Liver (tissue), 9 donors: ENCODE results near the gene SOX4. TPM values are rescaled to one million over a fixed set of nuclear protein-coding genes. Genes with fewer than 3 reads are reported as not detected.

Experiments used
- DNase-seq: peaks from one replicate; pipeline ENCODE4 v3.0.0-alpha.2; 2017; ENCODE audit warnings: low spot score
- H3K27ac ChIP-seq, 2 donors: one replicate each; pipeline ENCODE4 v1.7.0; 2013; ENCODE audit warnings: inconsistent platforms in 2 of 2, low read length in 2 of 2, control low read depth in 1 of 2, low read depth in 1 of 2, mild to moderate bottlenecking in 1 of 2
- H3K27me3 ChIP-seq, 4 donors: one replicate each; pipeline versions ENCODE4 v1.6.1 to v1.7.0; 2013; ENCODE audit warnings: low read length in 3 of 4, inconsistent platforms in 1 of 4, mild to moderate bottlenecking in 1 of 4, moderate library complexity in 1 of 4; ENCODE audit not compliant: control insufficient read depth in 4 of 4, insufficient read depth in 4 of 4
- H3K36me3 ChIP-seq, 4 donors: one replicate each; pipeline versions ENCODE4 v1.6.1 to v1.7.0; 2013; ENCODE audit warnings: low read length in 3 of 4, mild to moderate bottlenecking in 3 of 4, low read depth in 1 of 4, moderate library complexity in 1 of 4; ENCODE audit not compliant: control insufficient read depth in 4 of 4, insufficient read depth in 3 of 4
- H3K4me1 ChIP-seq, 4 donors: one replicate each; pipeline versions ENCODE4 v1.6.1 to v1.7.0; 2013; ENCODE audit warnings: low read length in 3 of 4, mild to moderate bottlenecking in 3 of 4, moderate library complexity in 1 of 4; ENCODE audit not compliant: control insufficient read depth in 4 of 4, insufficient read depth in 4 of 4
- H3K4me3 ChIP-seq, 3 donors: one replicate each; pipeline versions ENCODE4 v1.6.1 to v1.7.0; 2013; ENCODE audit warnings: low read length in 3 of 3, control low read depth in 1 of 3, low read depth in 1 of 3, mild to moderate bottlenecking in 1 of 3
- H3K9ac ChIP-seq, 2 donors: one replicate each; pipeline ENCODE4 v1.7.0; 2013; ENCODE audit warnings: low read length in 2 of 2, mild to moderate bottlenecking in 2 of 2, moderate library complexity in 2 of 2, control low read depth in 1 of 2, low read depth in 1 of 2
- H3K9me3 ChIP-seq, 4 donors: one replicate each; pipeline versions ENCODE4 v1.6.1 to v1.7.0; 2013; ENCODE audit warnings: low read length in 3 of 4; ENCODE audit not compliant: control insufficient read depth in 4 of 4
- EGR1 ChIP-seq, 2 donors: IDR thresholded peaks; 2 replicates each; pipeline ENCODE4 v1.6.1; 2016 to 2018; ENCODE audit warnings: antibody characterized with exemption in 2 of 2, low read depth in 2 of 2
- FOXA1 ChIP-seq: IDR thresholded peaks from 2 replicates; pipeline ENCODE4 v1.6.1; 2016; ENCODE audit warnings: antibody characterized with exemption
- FOXA2 ChIP-seq: IDR thresholded peaks from 2 replicates; pipeline ENCODE4 v1.6.1; 2016; ENCODE audit warnings: antibody characterized with exemption
- HNF4G ChIP-seq: IDR thresholded peaks from 2 replicates; pipeline ENCODE4 v1.6.1; 2016; ENCODE audit warnings: antibody characterized with exemption
- JUND ChIP-seq, 2 donors: IDR thresholded peaks; 2 replicates each; pipeline ENCODE4 v1.6.1; 2016; ENCODE audit warnings: antibody characterized with exemption in 2 of 2
- NR2F2 ChIP-seq: IDR thresholded peaks from 2 replicates; pipeline ENCODE4 v1.6.1; 2016; ENCODE audit warnings: antibody characterized with exemption
- RAD21 ChIP-seq, 2 donors: IDR thresholded peaks; 2 replicates each; pipeline ENCODE4 v1.6.1; 2016; ENCODE audit warnings: antibody characterized with exemption in 2 of 2, mild to moderate bottlenecking in 2 of 2
- RXRA ChIP-seq, 2 donors: IDR thresholded peaks; 2 replicates each; pipeline ENCODE4 v1.6.1; 2017 to 2018; ENCODE audit warnings: antibody characterized with exemption in 2 of 2, mild to moderate bottlenecking in 1 of 2
- SP1 ChIP-seq: IDR thresholded peaks from 2 replicates; pipeline ENCODE4 v1.6.1; 2018; ENCODE audit warnings: antibody characterized with exemption, mild to moderate bottlenecking
- TAF1 ChIP-seq: conservative IDR thresholded peaks from 2 replicates; pipeline ENCODE4 v1.6.1; 2016; ENCODE audit warnings: antibody characterized with exemption, mild to moderate bottlenecking
- YY1 ChIP-seq: IDR thresholded peaks from 2 replicates; pipeline ENCODE4 v1.6.1; 2016; ENCODE audit warnings: antibody characterized with exemption, mild to moderate bottlenecking
- ZBTB33 ChIP-seq: IDR thresholded peaks from 2 replicates; pipeline ENCODE4 v1.6.1; 2016; ENCODE audit warnings: antibody characterized with exemption
- WGBS: extraction: QIAGEN DNeasy Blood & Tissue Kit; methylation state at CpG from one replicate; pipeline ENCODE4 v1.1.7; 2013; 5-methylcytosine and 5-hydroxymethylcytosine counted together
- polyA plus RNA-seq, 2 donors: library from polyadenylated mRNA; stranded (reverse) in 1 of 2; unstranded in 1 of 2; fragments of 200-250 nt in 1 of 2; fragments of >200 nt in 1 of 2; fragmentation: Nextera tagmentation in 1 of 2; extraction: Ambion mirVana in 1 of 2; gene quantifications; one replicate each; pipeline versions ENCODE4 v1.2.1 to v1.2.3, GENCODE V29; 2013 to 2015
- total RNA-seq, 2 donors: library from RNA; depleted of rRNA; stranded (reverse); fragments of >200 nt; gene quantifications; one replicate each; pipeline ENCODE4 v1.2.3, GENCODE V29; 2014
- TF ChIP-seq, protein P1 (sequence below): IDR thresholded peaks from 2 replicates; pipeline ENCODE4 v1.6.1; 2016; ENCODE audit warnings: antibody characterized with exemption
- TF ChIP-seq, protein P2 (sequence below): IDR thresholded peaks from 2 replicates; pipeline ENCODE4 v1.6.1; 2016; ENCODE audit warnings: antibody characterized with exemption, mild to moderate bottlenecking
- TF ChIP-seq, protein P3 (sequence below): IDR thresholded peaks from 2 replicates; pipeline ENCODE4 v1.6.1; 2016; ENCODE audit warnings: antibody characterized with exemption
- donor health status: healthy.
- donor health status: healthy.
- donor health status: healthy.
- donor health status: healthy.
- donor health status: healthy.

Gene SOX4
- total and polyA plus RNA-seq, 4 donors, result 0.59 to 8.1 (median 0.95) TPM

GRCh38 chr6:21601932-21602390, 8.4 kb downstream of the SOX4 start:
- no peak overlapping the region for H3K27ac ChIP-seq
- 96% methylated on average over 23 of the region's 23 CpGs for WGBS
- DNase-seq, result no peak

DNA sequence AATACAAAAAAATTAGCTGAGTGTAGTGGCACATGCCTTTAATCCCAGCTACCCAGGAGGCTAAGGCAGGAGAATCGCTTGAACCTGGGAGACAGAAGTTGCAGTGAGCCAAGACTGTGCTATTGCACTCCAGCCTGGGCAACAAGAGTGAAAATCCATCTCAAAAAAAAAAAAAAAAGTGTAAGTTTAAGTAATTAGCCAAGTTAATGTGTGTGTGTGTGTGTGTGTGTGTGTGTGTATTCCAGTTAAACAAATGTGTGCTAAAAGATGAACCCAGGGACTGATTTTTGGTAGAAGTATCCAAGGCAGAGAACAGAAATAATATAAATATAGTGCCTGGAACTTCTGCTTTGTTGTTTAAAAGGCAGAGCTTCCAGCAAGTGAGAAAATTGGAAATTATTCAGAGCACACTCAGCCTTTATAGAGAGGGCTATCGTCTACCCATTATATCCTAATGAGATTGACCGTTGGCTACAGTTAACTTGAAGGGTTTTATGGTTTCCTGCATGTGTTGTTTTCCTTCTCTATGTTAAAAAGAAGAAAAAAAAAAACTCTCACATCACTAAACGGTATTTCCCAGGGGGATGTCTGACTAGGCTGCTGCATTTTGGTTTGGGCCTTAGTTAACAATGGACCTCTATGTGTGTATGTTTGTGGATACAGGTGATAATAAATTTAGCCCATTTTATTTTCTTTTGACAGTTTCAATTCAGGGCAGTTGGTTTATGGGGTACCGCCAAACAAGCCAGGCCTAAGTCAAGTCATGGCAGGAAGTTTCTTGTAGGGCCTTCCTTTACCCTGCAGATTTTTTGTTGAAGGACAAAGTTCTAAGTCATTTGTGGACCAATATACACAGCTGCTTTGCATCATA, 9.8 kb downstream of the SOX4 start:
- DNase-seq, result no peak
- H3K9me3 ChIP-seq, result no peaks in the 10 kb centered on the region

More at GRCh38 chr6:21601932-21602390, 8.4 kb downstream of the SOX4 start:
- no peak for TF ChIP-seq FOXA2
- TF ChIP-seq ZBTB33, result no peak
- Histone ChIP-seq H3K36me3 (no peaks in the 10 kb centered on the region), H3K27me3 (no peaks in the 10 kb centered on the region), H3K4me1 (no peaks in the 10 kb centered on the region), H3K9me3 (no peaks in the 10 kb centered on the region), H3K4me3 (no peak overlapping the region), H3K9ac (no peak overlapping the region)

More for the DNA sequence above, 9.8 kb downstream of the SOX4 start:
- Histone ChIP-seq H3K27me3 (no peaks in the 10 kb centered on the region), H3K9ac (no peak overlapping the region), H3K4me1 (no peaks in the 10 kb centered on the region), H3K4me3 (no peak overlapping the region), H3K36me3 (no peaks in the 10 kb centered on the region), H3K27ac (no peak overlapping the region)
- TF ChIP-seq ZBTB33 (no peak), TAF1 (no peak), HNF4G (no peak), EGR1 (IDR thresholded peaks at IDR 0.05; ENCODE audit: low read depth in 2 of 2) (no peak), RXRA (IDR thresholded peaks at IDR 0.05) (no peak), FOXA2 (no peak), YY1 (no peak), SP1 (no peak), RAD21 (IDR thresholded peaks at IDR 0.05) (no peak), NR2F2 (no peak), FOXA1 (no peak), JUND (IDR thresholded peaks at IDR 0.05) (no peak)
- TF ChIP-seq, protein P1, sequence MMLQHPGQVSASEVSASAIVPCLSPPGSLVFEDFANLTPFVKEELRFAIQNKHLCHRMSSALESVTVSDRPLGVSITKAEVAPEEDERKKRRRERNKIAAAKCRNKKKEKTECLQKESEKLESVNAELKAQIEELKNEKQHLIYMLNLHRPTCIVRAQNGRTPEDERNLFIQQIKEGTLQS, result no peak
- TF ChIP-seq, protein P2, sequence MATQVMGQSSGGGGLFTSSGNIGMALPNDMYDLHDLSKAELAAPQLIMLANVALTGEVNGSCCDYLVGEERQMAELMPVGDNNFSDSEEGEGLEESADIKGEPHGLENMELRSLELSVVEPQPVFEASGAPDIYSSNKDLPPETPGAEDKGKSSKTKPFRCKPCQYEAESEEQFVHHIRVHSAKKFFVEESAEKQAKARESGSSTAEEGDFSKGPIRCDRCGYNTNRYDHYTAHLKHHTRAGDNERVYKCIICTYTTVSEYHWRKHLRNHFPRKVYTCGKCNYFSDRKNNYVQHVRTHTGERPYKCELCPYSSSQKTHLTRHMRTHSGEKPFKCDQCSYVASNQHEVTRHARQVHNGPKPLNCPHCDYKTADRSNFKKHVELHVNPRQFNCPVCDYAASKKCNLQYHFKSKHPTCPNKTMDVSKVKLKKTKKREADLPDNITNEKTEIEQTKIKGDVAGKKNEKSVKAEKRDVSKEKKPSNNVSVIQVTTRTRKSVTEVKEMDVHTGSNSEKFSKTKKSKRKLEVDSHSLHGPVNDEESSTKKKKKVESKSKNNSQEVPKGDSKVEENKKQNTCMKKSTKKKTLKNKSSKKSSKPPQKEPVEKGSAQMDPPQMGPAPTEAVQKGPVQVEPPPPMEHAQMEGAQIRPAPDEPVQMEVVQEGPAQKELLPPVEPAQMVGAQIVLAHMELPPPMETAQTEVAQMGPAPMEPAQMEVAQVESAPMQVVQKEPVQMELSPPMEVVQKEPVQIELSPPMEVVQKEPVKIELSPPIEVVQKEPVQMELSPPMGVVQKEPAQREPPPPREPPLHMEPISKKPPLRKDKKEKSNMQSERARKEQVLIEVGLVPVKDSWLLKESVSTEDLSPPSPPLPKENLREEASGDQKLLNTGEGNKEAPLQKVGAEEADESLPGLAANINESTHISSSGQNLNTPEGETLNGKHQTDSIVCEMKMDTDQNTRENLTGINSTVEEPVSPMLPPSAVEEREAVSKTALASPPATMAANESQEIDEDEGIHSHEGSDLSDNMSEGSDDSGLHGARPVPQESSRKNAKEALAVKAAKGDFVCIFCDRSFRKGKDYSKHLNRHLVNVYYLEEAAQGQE, result no peak
- TF ChIP-seq, protein P3, sequence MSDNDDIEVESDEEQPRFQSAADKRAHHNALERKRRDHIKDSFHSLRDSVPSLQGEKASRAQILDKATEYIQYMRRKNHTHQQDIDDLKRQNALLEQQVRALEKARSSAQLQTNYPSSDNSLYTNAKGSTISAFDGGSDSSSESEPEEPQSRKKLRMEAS, result no peak
- WGBS, result 73% methylated on average over 5 of the region's 5 CpGs
